Large intestine (tissue), 3 donors: ENCODE results near the gene ZNF790. TPM values are rescaled to one million over a fixed set of nuclear protein-coding genes. Genes with fewer than 3 reads are reported as not detected.

Experiments used
- DNase-seq, 2 donors: peaks; one replicate each; pipeline versions ENCODE4 v3.0.0 to v3.0.0-alpha.2; 2013
- H3K27ac ChIP-seq: one replicate; pipeline ENCODE4 v1.5.1; 2013; ENCODE audit warnings: low read length
- H3K27me3 ChIP-seq: 2 replicates; pipeline ENCODE4 v1.6.1; 2013; ENCODE audit warnings: low read length; ENCODE audit not compliant: control insufficient read depth, insufficient read depth
- H3K36me3 ChIP-seq: 2 replicates; pipeline ENCODE4 v1.6.1; 2013; ENCODE audit warnings: low read length; ENCODE audit not compliant: control insufficient read depth, insufficient read depth
- H3K4me1 ChIP-seq: one replicate; pipeline ENCODE4 v1.6.1; 2013; ENCODE audit warnings: low read length; ENCODE audit not compliant: control insufficient read depth, insufficient read depth
- H3K4me3 ChIP-seq: one replicate; pipeline ENCODE4 v1.5.1; 2013; ENCODE audit warnings: low read length
- H3K9me3 ChIP-seq: one replicate; pipeline ENCODE4 v1.6.1; 2013; ENCODE audit warnings: mild to moderate bottlenecking, low read depth, low read length, moderate library complexity; ENCODE audit not compliant: control insufficient read depth
- WGBS: methylation state at CpG from one replicate; pipeline ENCODE4 v1.1.5; 2013; ENCODE audit warnings: low lambda C conversion rate; ENCODE audit not compliant: insufficient coverage; 5-methylcytosine and 5-hydroxymethylcytosine counted together
- polyA plus RNA-seq: library from polyadenylated mRNA; unstranded; fragments of 120-200 nt; gene quantifications from one replicate; pipeline ENCODE4 v1.2.1, GENCODE V29; 2013

Gene ZNF790
- polyA plus RNA-seq, 1 donor, result 9.4 TPM

DNA sequence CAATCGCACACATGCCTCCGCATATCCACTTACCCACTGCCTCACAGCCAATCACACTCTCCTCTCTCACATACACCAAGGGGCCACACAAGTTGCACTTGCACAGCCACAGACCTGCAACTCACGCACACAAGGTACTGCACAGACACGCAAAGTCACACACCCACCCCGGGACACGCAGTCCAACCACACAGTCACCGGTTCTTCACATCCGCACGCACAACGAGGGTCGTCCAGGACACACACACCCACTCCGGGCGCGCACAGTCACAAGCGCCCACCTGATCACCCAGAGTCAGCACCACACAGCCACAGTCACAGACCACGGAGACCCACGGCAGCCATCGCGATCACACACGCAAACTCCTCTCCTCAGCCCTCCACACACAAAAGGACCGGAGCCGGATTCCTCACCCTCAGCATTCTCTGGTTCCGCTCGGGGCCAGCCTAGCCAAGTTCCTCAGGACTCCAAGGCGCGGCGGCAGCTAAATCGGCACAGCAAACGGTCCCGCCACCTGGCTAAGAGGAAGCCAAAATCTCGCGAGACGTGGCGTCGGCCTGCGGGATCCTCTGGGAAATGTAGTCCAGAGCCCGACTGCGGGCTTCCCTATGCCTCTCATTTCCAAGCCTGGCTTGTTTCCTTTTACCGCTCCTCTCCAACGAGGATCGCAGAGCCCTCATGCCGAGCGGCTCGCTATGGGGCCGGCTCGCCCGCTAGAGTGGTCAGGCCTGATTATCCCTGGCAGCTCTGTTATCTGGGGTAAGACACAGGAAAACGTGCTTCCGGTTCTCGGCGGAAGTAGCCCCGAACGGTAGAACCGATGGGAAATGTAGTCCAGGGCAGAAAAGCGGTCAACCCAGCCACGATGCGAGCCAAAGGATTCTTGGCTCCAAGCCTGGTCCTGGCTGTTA, 65.6 kb downstream of the ZNF790 start, which contains the start of gene ZNF850:
TSS of gene ZNF850 (minus strand) at position 497 of the 912 bp plus-strand sequence. CDS start 10,201 bp downstream, outside the sequence.
- Histone ChIP-seq H3K36me3 (no peaks in the 10 kb centered on the region), H3K9me3 (peaks cover 31% of the 10 kb centered on the region), H3K4me3 (peak within 1 kb of the TSS; percentile 83), H3K4me1 (peaks cover 3% of the 10 kb centered on the region), H3K27ac (peak within 1 kb of the TSS; percentile 58), H3K27me3 (no peaks in the 10 kb centered on the region)
- WGBS, result no CpG with 5 or more reads among the region's 57 CpGs
- peak; percentile 89 to 97 for DNase-seq

DNA sequence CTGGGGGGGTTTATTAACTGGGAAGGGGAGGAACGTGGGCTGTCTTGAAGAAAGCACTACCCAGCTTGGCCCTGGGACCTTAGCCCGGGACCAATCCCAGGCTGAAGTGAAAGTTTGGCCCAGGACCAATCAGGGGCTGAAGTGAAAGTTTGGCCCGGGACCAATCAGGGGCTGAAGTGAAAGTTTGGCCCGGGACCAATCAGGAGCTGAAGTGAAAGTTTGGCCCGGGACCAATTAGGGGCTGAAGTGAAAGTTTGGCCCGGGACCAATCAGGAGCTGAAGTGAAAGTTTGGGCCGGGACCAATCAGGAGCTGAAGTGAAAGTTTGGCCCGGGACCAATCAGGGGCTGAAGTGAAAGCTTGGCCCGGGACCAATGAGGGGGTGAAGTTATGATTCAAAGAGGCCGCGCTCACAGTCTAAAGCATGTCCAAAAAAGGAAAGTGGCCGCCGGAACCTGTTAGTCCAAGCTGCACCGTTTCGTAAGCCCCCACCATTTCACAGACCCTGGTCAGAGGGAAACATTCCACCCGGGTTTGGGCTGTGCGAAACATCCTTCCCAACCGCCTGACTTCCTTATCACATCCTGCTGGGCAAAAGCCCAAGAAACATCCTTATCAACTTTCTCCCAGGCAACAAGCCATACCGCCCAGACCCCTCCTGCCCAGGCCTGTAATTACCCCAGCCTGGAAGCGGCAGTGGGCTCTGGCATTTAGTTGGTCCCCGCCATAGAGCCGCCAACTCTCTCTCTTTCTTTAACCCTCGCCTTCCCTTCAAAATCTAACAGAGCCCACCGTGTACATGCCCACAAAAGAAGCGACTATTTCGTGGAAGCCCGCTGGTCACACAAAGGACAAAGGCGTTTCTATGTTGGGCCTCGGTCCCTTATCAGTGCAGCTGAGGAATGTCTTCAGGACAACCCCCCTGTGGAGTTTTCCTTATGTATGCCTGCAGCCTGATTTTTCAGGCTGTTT, 66.6 kb downstream of the ZNF790 start:
- Histone ChIP-seq H3K9me3 (peaks cover 38% of the 10 kb centered on the region), H3K4me1 (peaks cover 3% of the 10 kb centered on the region), H3K27ac (peak overlapping the region; percentile 58), H3K27me3 (no peaks in the 10 kb centered on the region), H3K36me3 (no peaks in the 10 kb centered on the region), H3K4me3 (peak overlapping the region; percentile 83)
- WGBS, result 0% methylated on average over 2 of the region's 29 CpGs
- peak; percentile 51 to 86 for DNase-seq

Other genes starting within 250 kb of the ZNF790 start
- gene ZNF382, start 233.1 kb downstream of the ZNF790 start, polyA plus RNA-seq, result 5.4 TPM
- gene ZNF461, start 171.6 kb downstream of the ZNF790 start, polyA plus RNA-seq, result 9.7 TPM
- gene ZNF567, start 150.8 kb downstream of the ZNF790 start, polyA plus RNA-seq, result 8.6 TPM
- gene ZNF850, start 65.6 kb downstream of the ZNF790 start, polyA plus RNA-seq, result 2.1 TPM
- 11.0 TPM for gene ZNF345, start 12.5 kb upstream of the ZNF790 start, polyA plus RNA-seq
- 2.6 TPM for gene ZNF829, start 77.9 kb upstream of the ZNF790 start, polyA plus RNA-seq
- gene ZNF568, start 77.9 kb upstream of the ZNF790 start, polyA plus RNA-seq, result 11.8 TPM
- 10.3 TPM for gene ZNF420, start 240.0 kb upstream of the ZNF790 start, polyA plus RNA-seq